GM19043 (cell line): ENCODE measurements around the gene UTP25.
"Not testable (repeated sequence)": the region's sequence is repeated elsewhere in the genome, so short reads cannot be mapped to it uniquely, and the experiment has no call there.

ENCODE experiments used
- ATAC-seq: cut with Tn5 transposase; IDR thresholded peaks from one replicate; pipeline ENCODE4 v1.9.1; 2021; ENCODE audit warnings: low read depth; ENCODE audit not compliant: unreplicated experiment

The UTP25 gene

GRCh38 chr1:209827384-209828262, at the start of gene UTP25:
Gene UTP25, plus strand, starts transcription at chr1:209827972. Its CDS starts 92 bp downstream, at chr1:209828064.
- peak; percentile 87 for ATAC-seq

GRCh38 chr1:209778102-209778501, 49.7 kb upstream of the UTP25 start:
- ATAC-seq, result no peak

- no peak for ATAC-seq
Observed at GRCh38 chr1:209780268-209780667, 47.5 kb upstream of the UTP25 start.

GRCh38 chr1:209783386-209783785, 44.4 kb upstream of the UTP25 start:
- ATAC-seq, result no peak

GRCh38 chr1:209784265-209785169, 43.3 kb upstream of the UTP25 start, which contains the start of gene C1orf74:
Gene C1orf74, minus strand, starts transcription at chr1:209784559. Its CDS starts 925 bp downstream, at chr1:209783634.
- peak; percentile 100 for ATAC-seq

- ATAC-seq, result no peak
Observed at GRCh38 chr1:209785592-209785991, 42.2 kb upstream of the UTP25 start.

- ATAC-seq, result no peak
Observed at GRCh38 chr1:209786146-209786545, 41.6 kb upstream of the UTP25 start.

- ATAC-seq, result no peak
Observed at GRCh38 chr1:209787551-209787950, 40.2 kb upstream of the UTP25 start.

GRCh38 chr1:209789245-209789644, 38.5 kb upstream of the UTP25 start:
- ATAC-seq, result no peak

- ATAC-seq, result no peak
Observed at GRCh38 chr1:209790286-209791193, 37.2 kb upstream of the UTP25 start.

GRCh38 chr1:209791920-209792319, 35.9 kb upstream of the UTP25 start:
- ATAC-seq, result no peak

- ATAC-seq, result not testable (repeated sequence)
Observed at GRCh38 chr1:209793711-209794110, 34.1 kb upstream of the UTP25 start.

GRCh38 chr1:209797978-209798639, 29.7 kb upstream of the UTP25 start:
- no peak for ATAC-seq

- no peak for ATAC-seq
Observed at GRCh38 chr1:209800984-209801834, 26.6 kb upstream of the UTP25 start.

GRCh38 chr1:209802117-209802779, 25.5 kb upstream of the UTP25 start:
- ATAC-seq, result no peak

GRCh38 chr1:209802780-209803152, 25.0 kb upstream of the UTP25 start:
- no peak for ATAC-seq

GRCh38 chr1:209803568-209803967, 24.2 kb upstream of the UTP25 start:
- ATAC-seq, result no peak

GRCh38 chr1:209805341-209805781, 22.4 kb upstream of the UTP25 start:
- ATAC-seq, result no peak
